Kidney (tissue), 14 donors: ENCODE data around the gene PSMB1. TPM values are rescaled to one million over a fixed set of nuclear protein-coding genes. Genes with fewer than 3 reads are reported as not detected.

Experiments
- DNase-seq, 5 donors: peaks; one replicate each; pipeline ENCODE4 v3.0.0-alpha.2; 2013 to 2020
- FAIRE-seq: peaks from 2 replicates; lab custom pipeline; 2012; peaks lifted over from hg19 to GRCh38; lab: Jason Lieb, UNC
- H3K27ac ChIP-seq, 2 donors: one replicate each; pipeline ENCODE4 v1.7.0; 2013; ENCODE audit warnings: low read depth in 2 of 2, low read length in 2 of 2, inconsistent platforms in 1 of 2
- H3K27me3 ChIP-seq: one replicate; pipeline ENCODE4 v1.7.1; 2013; ENCODE audit warnings: low read length, inconsistent platforms; ENCODE audit not compliant: control insufficient read depth, insufficient read depth
- H3K36me3 ChIP-seq, 3 donors: one replicate each; pipeline versions ENCODE4 v1.7.0 to v1.7.1; 2013; ENCODE audit warnings: low read length in 3 of 3, control low read depth in 1 of 3, inconsistent platforms in 1 of 3; ENCODE audit not compliant: insufficient read depth in 3 of 3, control insufficient read depth in 2 of 3
- H3K4me1 ChIP-seq, 3 donors: one replicate each; pipeline versions ENCODE4 v1.7.0 to v1.7.1; 2013; ENCODE audit warnings: low read length in 3 of 3, inconsistent platforms in 1 of 3, low read depth in 1 of 3; ENCODE audit not compliant: control insufficient read depth in 2 of 3, insufficient read depth in 2 of 3
- H3K4me3 ChIP-seq, 3 donors: one replicate each; pipeline versions ENCODE4 v1.7.0 to v1.8.1; 2013; ENCODE audit warnings: low read length in 3 of 3, control low read depth in 1 of 3, inconsistent platforms in 1 of 3
- H3K9ac ChIP-seq, 3 donors: one replicate each; pipeline versions ENCODE4 v1.7.0 to v1.7.1; 2013; ENCODE audit warnings: low read length in 3 of 3, control low read depth in 1 of 3, inconsistent platforms in 1 of 3
- H3K9me3 ChIP-seq, 3 donors: one replicate each; pipeline versions ENCODE4 v1.7.0 to v1.7.1; 2013; ENCODE audit warnings: low read length in 3 of 3, control low read depth in 1 of 3, inconsistent platforms in 1 of 3; ENCODE audit not compliant: control insufficient read depth in 2 of 3, insufficient read depth in 1 of 3
- CTCF ChIP-seq: IDR thresholded peaks from 3 replicates; pipeline ENCODE4 v1.5.1; 2012; ENCODE audit warnings: mild to moderate bottlenecking, moderate library complexity, borderline replicate concordance; ENCODE audit not compliant: insufficient read depth; ENCODE audit errors: extremely low read depth
- intact Hi-C: fragments of 100-400 bp; cut with DNase I; formaldehyde crosslinking; loops from one replicate; pipeline ENCODE4 v1.11.1; 2022
- polyA plus RNA-seq: library from polyadenylated mRNA; stranded (reverse); fragments of 350-450 nt; fragmentation: Illumina TruSeq; extraction: RNeasy Lipid Tissue Mini Kit (QIAGEN cat#74804); gene quantifications from one replicate; pipeline ENCODE4 v1.2.3, GENCODE V29; 2014; ENCODE audit warnings: low read depth, low replicate concordance; ENCODE audit not compliant: insufficient read depth
- total RNA-seq: library from RNA; stranded (reverse); fragmentation: NEBNext Ultra II Directional; extraction: Animal tissue kit (Norgen Biotek cat#: 25700); gene quantifications from one replicate; pipeline ENCODE4 v1.2.1, GENCODE V29; 2021
- donor health status: control.
- donor health status: control.
- donor health status: control.
- donor health status: control.
- donor health status: control.
- donor health status: DM: yes; HTN: yes; CAD: no.
- donor health status: Normal renal cell carcinoma (clear cell type).

Gene PSMB1
- total and polyA plus RNA-seq, 2 donors from 2014 or later, result 132 to 309 TPM

GRCh38 chr6:170596426-170596825, 43.3 kb upstream of the PSMB1 start:
- no peaks in the 10 kb centered on the region for H3K36me3 ChIP-seq
- intact Hi-C loops, result no loop called here

GRCh38 chr6:170590725-170591124, 37.6 kb upstream of the PSMB1 start:
- Histone ChIP-seq H3K36me3 (no peaks in the 10 kb centered on the region), H3K9me3 (peaks cover 0 to 13% (median 0%) of the 10 kb centered on the region in 3 donors), H3K4me1 (no peaks in the 10 kb centered on the region), H3K4me3 (no peak overlapping the region), H3K9ac (no peak overlapping the region), H3K27me3 (no peaks in the 10 kb centered on the region), H3K27ac (no peak overlapping the region)
- intact Hi-C loops, result no loop called here
- FAIRE-seq (no peak), DNase-seq (no peak)
- TF ChIP-seq CTCF, result no peak

More at GRCh38 chr6:170596426-170596825, 43.3 kb upstream of the PSMB1 start:
- Histone ChIP-seq H3K9ac (no peak overlapping the region), H3K4me1 (no peaks in the 10 kb centered on the region), H3K4me3 (no peak overlapping the region), H3K27me3 (no peaks in the 10 kb centered on the region), H3K27ac (no peak overlapping the region), H3K9me3 (peaks cover 0 to 13% (median 0%) of the 10 kb centered on the region in 3 donors)
- TF ChIP-seq CTCF, result no peak
- FAIRE-seq (no peak), DNase-seq (no peak)

- Histone ChIP-seq H3K4me3 (peak overlapping the region; percentile 73 to 98 (median 98)), H3K36me3 (peaks cover 3 to 18% (median 14%) of the 10 kb centered on the region in 3 donors), H3K4me1 (peaks cover 0 to 6% (median 3%) of the 10 kb centered on the region in 3 donors), H3K27ac (peak overlapping the region; percentile 88 to 95), H3K9me3 (no peaks in the 10 kb centered on the region), H3K9ac (peak overlapping the region; percentile 49 to 93 (median 75)), H3K27me3 (no peaks in the 10 kb centered on the region)
- no peak for FAIRE-seq
- intact Hi-C loops, result no loop called here
- peak in 4 of 5 donors; percentile 55 to 66 (median 57) for DNase-seq
- no peak for TF ChIP-seq CTCF
Measured at GRCh38 chr6:170584954-170585498, 31.9 kb upstream of the PSMB1 start.
